Gastrocnemius medialis (tissue), 4 donors: ENCODE data around the gene VSTM2L. TPM values are rescaled to one million over a fixed set of nuclear protein-coding genes. Genes with fewer than 3 reads are reported as not detected.

Experiments
- ATAC-seq, 2 donors: fragments of 150-250 bp; one replicate each; pipeline ENCODE4 v1.9.1; 2016
- DNase-seq, 2 donors: peaks; one replicate each; pipeline ENCODE4 v3.0.0-alpha.2; 2019
- H3K27ac ChIP-seq, 4 donors: fragments of 200-600 bp; sonication (generic); 1 replicate in 1 of 4; 2 replicates in 3 of 4; pipeline ENCODE4 v1.5.1; 2016 to 2018; ENCODE audit warnings: mild to moderate bottlenecking in 2 of 4, moderate library complexity in 1 of 4
- H3K27me3 ChIP-seq, 3 donors: fragments of 200-600 bp; sonication (generic) in 2 of 3; 1 replicate in 1 of 3; 2 replicates in 2 of 3; pipeline versions ENCODE4 v1.5.1 to v1.6.0; 2016 to 2019; ENCODE audit warnings: mild to moderate bottlenecking in 1 of 3, moderate library complexity in 1 of 3
- H3K36me3 ChIP-seq, 2 donors: fragments of 200-600 bp; sonication (generic) in 1 of 2; one replicate each; pipeline ENCODE4 v1.5.1; 2017 to 2018
- H3K4me1 ChIP-seq, 2 donors: fragments of 200-600 bp; sonication (generic) in 1 of 2; one replicate each; pipeline ENCODE4 v1.5.1; 2016 to 2017; ENCODE audit warnings: mild to moderate bottlenecking in 2 of 2
- H3K4me3 ChIP-seq, 4 donors: fragments of 200-600 bp; sonication (generic) in 3 of 4; 1 replicate in 1 of 4; 2 replicates in 3 of 4; pipeline ENCODE4 v1.5.1; 2016 to 2019; ENCODE audit warnings: mild to moderate bottlenecking in 2 of 4
- H3K9me3 ChIP-seq, 3 donors: fragments of 200-600 bp; sonication (generic) in 2 of 3; 1 replicate in 1 of 3; 2 replicates in 2 of 3; pipeline ENCODE4 v1.5.1; 2016 to 2019
- CTCF ChIP-seq, 5 experiments: fragments of 450-650 bp in 3 of 5; fragments of 200-600 bp in 2 of 5; sonication (generic) in 2 of 5; IDR thresholded peaks in 4 of 5; conservative IDR thresholded peaks in 1 of 5; 1 replicate in 4 of 5; 2 replicates in 1 of 5; pipeline ENCODE4 v1.5.1; 2016 to 2019; ENCODE audit warnings: antibody characterized with exemption in 5 of 5, mild to moderate bottlenecking in 3 of 5, moderate library complexity in 3 of 5
- POLR2A ChIP-seq, 2 donors: fragments of 450-650 bp; IDR thresholded peaks; one replicate each; pipeline ENCODE4 v1.6.1; 2017; ENCODE audit warnings: antibody characterized with exemption in 2 of 2, mild to moderate bottlenecking in 2 of 2, moderate library complexity in 2 of 2
- in situ Hi-C, 4 donors: fragments of 200-750 bp; cut with MboI; loops; one replicate each; pipeline versions ENCODE4 v1.15.0 to v1.8.0; 2017; ENCODE audit warnings: low sequenced_read_pairs in 4 of 4
- intact Hi-C: fragments of 100-400 bp; cut with DNase I; formaldehyde crosslinking; loops from one replicate; pipeline ENCODE4 v1.15.1; 2023; ENCODE audit warnings: low total_unique reads
- total RNA-seq, 4 donors: library from RNA; depleted of rRNA; stranded (reverse); fragments of >200 nt; gene quantifications; one replicate each; pipeline versions ENCODE4 v1.1.0 to v1.2.3, GENCODE V29; 2016

VSTM2L gene
- total RNA-seq, 4 donors from 2014 or later, result 1.6 to 2.6 (median 2.4) TPM; not detected in 1

- intact Hi-C loops, result no loop called here
- Histone ChIP-seq H3K4me1 (no peaks in the 10 kb centered on the region), H3K36me3 (no peaks in the 10 kb centered on the region), H3K27ac (no peak overlapping the region), H3K9me3 (no peaks in the 10 kb centered on the region), H3K4me3 (no peak overlapping the region), H3K27me3 (peaks cover 38 to 48% (median 39%) of the 10 kb centered on the region in 3 donors)
- no peak for ATAC-seq
- DNase-seq, result no peak
- TF ChIP-seq POLR2A (IDR thresholded peaks at IDR 0.05) (no peak), CTCF (IDR thresholded peaks at IDR 0.05 in 4 of 5, conservative IDR thresholded peaks at IDR 0.05 in 1 of 5) (no peak)
- in situ Hi-C loops, result loop anchor here in 1 of 4 donors (25.0 kb wide), 1 partner anchor 107 kb away; no protein-coding TSS in a partner anchor
Observed at GRCh38 chr20:37919389-37920040, 16.6 kb downstream of the VSTM2L start.

GRCh38 chr20:37920270-37920669 is 17.3 kb downstream of the VSTM2L start:
- Histone ChIP-seq H3K4me3 (no peak overlapping the region), H3K36me3 (no peaks in the 10 kb centered on the region), H3K27ac (no peak overlapping the region), H3K4me1 (no peaks in the 10 kb centered on the region), H3K9me3 (no peaks in the 10 kb centered on the region), H3K27me3 (peaks cover 31 to 42% (median 32%) of the 10 kb centered on the region in 3 donors)
- DNase-seq (no peak), ATAC-seq (no peak)
- in situ Hi-C loops (loop anchor here in 1 of 4 donors (25.0 kb wide), 1 partner anchor 108 kb away; no protein-coding TSS in a partner anchor), intact Hi-C loops (no loop called here)
- TF ChIP-seq CTCF (IDR thresholded peaks at IDR 0.05 in 4 of 5, conservative IDR thresholded peaks at IDR 0.05 in 1 of 5) (no peak), POLR2A (IDR thresholded peaks at IDR 0.05) (no peak)

- intact Hi-C loops, result no loop called here
- no peak overlapping the region for H3K27ac ChIP-seq
- no peaks in the 10 kb centered on the region for H3K9me3 ChIP-seq
- no peaks in the 10 kb centered on the region for H3K4me1 ChIP-seq
- DNase-seq (no peak), ATAC-seq (no peak)
- TF ChIP-seq CTCF (IDR thresholded peaks at IDR 0.05 in 4 of 5, conservative IDR thresholded peaks at IDR 0.05 in 1 of 5) (no peak), POLR2A (IDR thresholded peaks at IDR 0.05) (no peak)
- in situ Hi-C loops, result loop anchor here in 1 of 4 donors (25.0 kb wide), 1 partner anchor 108 kb away; no protein-coding TSS in a partner anchor
- H3K4me3 ChIP-seq, result no peak overlapping the region
- no peaks in the 10 kb centered on the region for H3K36me3 ChIP-seq
- H3K27me3 ChIP-seq, result peaks cover 26 to 40% (median 27%) of the 10 kb centered on the region in 3 donors
Observed at GRCh38 chr20:37920679-37921322, 17.9 kb downstream of the VSTM2L start.

GRCh38 chr20:37921341-37921929 is 18.5 kb downstream of the VSTM2L start:
- no peak for DNase-seq
- H3K9me3 ChIP-seq, result no peaks in the 10 kb centered on the region
- no peaks in the 10 kb centered on the region for H3K4me1 ChIP-seq
- no peak overlapping the region for H3K27ac ChIP-seq
- no peak for TF ChIP-seq CTCF (IDR thresholded peaks at IDR 0.05 in 4 of 5, conservative IDR thresholded peaks at IDR 0.05 in 1 of 5)
- TF ChIP-seq POLR2A (IDR thresholded peaks at IDR 0.05), result no peak
- intact Hi-C loops (no loop called here), in situ Hi-C loops (loop anchor here in 1 of 4 donors (25.0 kb wide), 1 partner anchor 109 kb away; no protein-coding TSS in a partner anchor)
- no peak for ATAC-seq
- H3K4me3 ChIP-seq, result no peak overlapping the region
- H3K36me3 ChIP-seq, result no peaks in the 10 kb centered on the region
- peaks cover 19 to 33% (median 20%) of the 10 kb centered on the region in 3 donors for H3K27me3 ChIP-seq
